Retina (tissue), 1 donor: ENCODE measurements around the gene THEMIS.
"Not testable (repeated sequence)": the region's sequence is repeated elsewhere in the genome, so short reads cannot be mapped to it uniquely, and the experiment has no call there.

Experiments
- DNase-seq: peaks from one replicate; pipeline ENCODE4 v3.0.0-alpha.2; 2016

The THEMIS gene

DNA sequence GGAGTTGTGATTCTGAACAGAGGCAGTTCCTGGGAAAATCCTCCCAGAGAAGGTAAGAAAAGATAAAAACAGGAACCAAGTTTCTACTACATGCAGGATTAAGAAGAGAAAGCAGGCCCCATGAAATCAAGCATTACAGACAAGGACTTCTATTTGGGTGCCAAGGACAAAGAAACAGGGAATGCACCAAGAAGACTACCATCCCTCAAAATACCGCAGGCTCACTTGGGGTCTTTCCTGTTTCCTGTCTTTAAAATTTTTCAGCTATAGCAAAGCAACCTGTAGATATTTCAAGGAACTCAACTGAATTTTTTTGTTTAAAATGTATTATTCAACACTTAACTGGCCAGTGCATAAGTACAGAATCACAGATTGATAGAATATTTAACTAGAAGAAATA is 107.5 kb downstream of the THEMIS start:
- DNase-seq, result no peak

- no peak for DNase-seq
These were observed 108.2 kb downstream of the THEMIS start for GRCh38 chr6:127792616-127793015.

DNA sequence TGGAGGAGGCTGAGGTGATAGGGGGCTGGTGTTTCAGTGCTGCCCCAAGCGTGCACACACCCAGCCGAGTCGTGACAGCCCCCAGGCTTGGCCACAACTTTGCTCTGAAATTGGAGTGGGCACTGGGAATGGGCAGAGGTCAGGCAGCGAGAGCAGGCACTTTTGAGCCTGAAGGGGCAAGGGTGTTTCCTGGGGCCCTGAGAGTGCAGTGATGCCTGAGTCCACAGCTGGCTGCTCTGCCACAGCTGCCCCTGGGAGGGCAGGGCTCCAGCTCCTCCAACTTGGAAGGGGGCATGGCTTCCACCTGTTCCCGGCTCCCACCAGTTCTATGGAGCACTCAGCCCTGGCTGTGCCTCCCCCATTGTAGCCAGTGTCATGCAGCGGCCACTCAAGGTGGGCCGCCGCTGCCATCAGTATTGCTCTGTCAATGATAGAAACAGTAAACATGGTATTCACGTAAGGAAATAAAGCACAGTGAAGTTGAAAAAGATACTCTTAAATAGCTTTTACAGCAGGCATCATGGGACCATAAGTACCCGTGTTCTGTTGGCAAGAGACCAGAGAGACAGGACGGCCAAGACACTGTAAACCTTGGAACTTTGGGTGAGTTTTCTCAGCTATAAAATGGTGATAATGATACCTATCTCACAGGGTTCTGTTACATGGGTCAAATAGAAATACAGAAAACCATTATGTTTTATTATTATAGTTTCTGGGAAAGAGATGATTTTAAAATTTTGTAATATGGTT is 108.9 kb downstream of the THEMIS start:
- no peak for DNase-seq

GRCh38 chr6:127790571-127790970 is 110.3 kb downstream of the THEMIS start:
- DNase-seq, result no peak

- no peak for DNase-seq
These were observed 114.7 kb downstream of the THEMIS start for GRCh38 chr6:127786109-127786508.

DNA sequence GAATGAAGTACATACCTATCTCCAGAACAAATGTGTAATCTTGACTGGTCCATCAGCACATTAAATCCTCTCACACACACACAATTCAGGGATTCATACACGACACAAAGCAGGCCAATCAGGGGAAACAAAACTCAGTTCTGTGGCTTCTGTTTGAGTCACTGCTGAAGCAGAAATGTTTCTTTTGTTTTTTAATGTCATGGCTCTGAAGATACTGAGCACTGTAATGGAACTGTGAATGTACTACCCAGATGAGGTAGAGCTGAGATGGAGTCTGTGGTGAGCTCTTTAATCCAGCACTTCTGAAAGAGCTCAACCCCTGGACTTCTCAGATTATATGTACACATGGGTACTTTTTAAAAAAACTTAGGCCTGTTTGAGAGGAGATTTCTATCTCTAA is 116.4 kb downstream of the THEMIS start:
- no peak for DNase-seq

- not testable (repeated sequence) for DNase-seq
These were observed 119.1 kb downstream of the THEMIS start for GRCh38 chr6:127781636-127782272.

DNA sequence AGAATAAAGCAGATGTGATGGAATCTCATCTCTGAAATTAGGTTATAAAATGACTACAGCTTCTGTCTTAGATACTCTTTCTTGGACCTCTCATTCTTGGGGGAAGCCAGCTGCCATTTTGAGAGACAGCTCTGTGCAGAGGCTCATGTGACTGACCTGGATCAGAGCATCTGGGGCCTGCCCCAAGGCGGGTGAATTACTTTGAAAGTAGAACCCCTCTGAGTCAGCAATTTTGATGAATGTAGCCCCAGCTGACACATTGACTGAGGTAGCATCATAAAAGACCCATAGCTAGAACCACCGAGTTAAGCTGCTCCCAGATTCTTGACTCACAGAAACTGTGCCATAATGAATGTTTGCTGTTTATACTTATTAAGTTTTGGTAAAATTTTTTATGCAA is 124.5 kb downstream of the THEMIS start:
- DNase-seq, result no peak

GRCh38 chr6:127775371-127775770 is 125.5 kb downstream of the THEMIS start:
- DNase-seq, result no peak

DNA sequence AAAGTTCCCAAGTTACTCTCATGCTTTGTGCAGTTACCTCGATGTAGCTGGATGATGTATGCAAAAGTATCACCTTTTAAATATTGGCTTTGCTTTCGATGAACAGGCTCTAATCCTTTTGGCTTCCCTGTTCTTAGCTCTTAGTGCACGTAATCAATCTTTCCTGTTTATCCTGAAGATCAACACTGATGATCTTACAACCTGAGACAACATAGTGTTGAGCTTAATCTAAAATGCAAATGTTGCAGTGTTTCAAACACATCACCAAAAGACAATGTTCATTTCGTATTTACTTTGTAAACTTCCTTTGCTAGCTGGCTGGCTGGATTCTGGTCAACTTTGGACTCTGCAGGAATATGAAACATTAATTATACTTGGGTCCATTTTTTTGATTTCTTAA is 132.1 kb downstream of the THEMIS start:
- DNase-seq, result no peak

DNA sequence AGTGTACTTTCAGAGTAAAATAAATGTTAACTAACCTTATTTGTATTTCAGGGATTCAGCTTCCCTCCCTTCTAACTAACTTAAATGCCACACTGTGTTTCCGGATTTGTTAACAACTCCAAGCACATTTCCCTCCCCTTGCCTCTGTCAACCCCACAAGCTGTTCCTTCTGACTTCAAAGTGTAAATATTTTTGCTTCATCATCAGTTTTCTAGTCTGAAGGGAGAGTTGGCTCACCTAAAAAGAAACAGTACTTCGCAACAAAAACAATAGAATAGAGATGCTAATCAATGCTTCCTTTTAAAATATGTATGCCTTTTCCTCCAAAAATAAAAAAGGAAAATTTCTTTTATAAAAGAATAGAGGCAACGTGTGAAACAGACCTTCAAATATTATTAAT is 132.6 kb downstream of the THEMIS start:
- no peak for DNase-seq

GRCh38 chr6:127765949-127766348 is 134.9 kb downstream of the THEMIS start:
- DNase-seq, result no peak

DNA sequence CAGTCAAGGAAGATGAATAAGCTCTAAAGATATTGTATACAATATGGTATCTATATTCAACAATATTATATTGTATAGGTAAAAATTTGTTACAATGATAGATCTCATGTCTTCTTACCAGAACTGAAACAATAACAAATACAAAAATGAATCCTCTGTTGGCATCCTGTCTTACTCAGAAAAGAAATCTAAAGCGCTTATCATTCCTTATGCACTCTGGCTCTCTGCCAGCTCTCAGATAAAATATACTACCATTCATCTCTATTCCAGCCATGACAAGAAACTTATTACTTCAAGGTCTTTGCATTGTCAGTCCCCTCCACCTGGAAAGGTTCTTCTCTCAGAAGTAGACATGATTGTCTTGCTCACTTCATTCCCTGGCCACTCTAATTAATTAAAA is 138.6 kb downstream of the THEMIS start:
- no peak for DNase-seq

GRCh38 chr6:127761084-127761483 is 139.8 kb downstream of the THEMIS start:
- no peak for DNase-seq

GRCh38 chr6:127749095-127749494 is 151.8 kb downstream of the THEMIS start:
- no peak for DNase-seq

- DNase-seq, result no peak
These were observed 152.6 kb downstream of the THEMIS start for GRCh38 chr6:127748290-127748689.

- no peak for DNase-seq
These were observed 162.4 kb downstream of the THEMIS start for GRCh38 chr6:127738423-127738822.

- no peak for DNase-seq
These were observed 163.1 kb downstream of the THEMIS start for GRCh38 chr6:127737768-127738167.

DNA sequence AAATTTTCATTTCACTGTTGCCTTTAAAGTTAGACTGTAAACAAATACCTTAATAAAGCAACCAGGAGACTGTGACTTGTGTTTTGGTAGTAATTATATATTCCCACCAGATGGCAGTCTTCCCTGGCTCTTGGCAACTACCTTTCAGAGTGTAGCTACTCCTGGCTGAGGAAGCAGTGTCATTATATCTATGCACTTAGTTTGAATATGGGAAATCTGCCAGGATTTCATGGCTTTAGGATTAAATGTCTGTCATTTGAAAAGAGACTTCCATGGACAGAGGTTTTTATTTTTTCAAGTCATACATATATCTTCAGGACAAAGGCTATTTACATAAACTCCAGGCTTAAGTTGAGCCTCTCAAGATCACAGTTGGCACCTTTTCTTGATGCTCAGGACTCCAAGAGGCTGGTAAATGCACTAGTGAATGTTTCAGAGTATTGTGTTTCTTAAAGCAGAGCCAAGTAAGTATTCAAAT is 163.8 kb downstream of the THEMIS start:
- DNase-seq, result peak; percentile 63

GRCh38 chr6:127732927-127733326 is 167.9 kb downstream of the THEMIS start:
- no peak for DNase-seq

DNA sequence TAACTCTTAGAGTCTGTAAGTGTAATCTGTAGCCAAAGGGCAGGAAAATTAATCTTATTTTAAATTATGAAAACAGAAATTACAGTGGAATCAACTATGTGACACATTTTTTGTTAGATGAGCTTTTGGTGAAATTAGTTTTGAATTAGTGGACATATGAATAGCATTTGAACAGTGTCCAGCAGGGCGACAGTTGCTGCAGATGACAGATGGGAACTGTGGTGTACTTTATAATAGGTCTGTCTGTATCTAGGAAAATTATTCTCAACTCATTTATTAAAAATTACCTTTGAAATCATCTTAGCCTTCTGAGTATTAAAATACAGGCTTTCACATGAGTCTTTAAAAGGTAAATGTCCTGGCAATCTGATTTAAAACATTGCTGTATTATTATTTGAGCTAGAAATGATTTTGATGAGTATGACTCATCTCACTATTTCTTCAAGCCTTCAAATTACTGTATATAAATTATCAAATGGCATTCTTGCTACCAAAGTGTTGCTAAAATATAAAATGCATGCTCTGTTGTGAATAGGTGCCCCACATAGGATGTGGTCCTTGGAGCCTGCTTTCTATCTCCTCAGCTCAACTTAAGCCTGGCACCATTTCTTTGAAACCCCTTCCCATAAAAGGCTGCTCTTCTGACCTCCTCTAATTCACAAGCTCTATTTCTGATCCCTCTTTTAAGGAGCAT is 173.5 kb downstream of the THEMIS start:
- no peak for DNase-seq

DNA sequence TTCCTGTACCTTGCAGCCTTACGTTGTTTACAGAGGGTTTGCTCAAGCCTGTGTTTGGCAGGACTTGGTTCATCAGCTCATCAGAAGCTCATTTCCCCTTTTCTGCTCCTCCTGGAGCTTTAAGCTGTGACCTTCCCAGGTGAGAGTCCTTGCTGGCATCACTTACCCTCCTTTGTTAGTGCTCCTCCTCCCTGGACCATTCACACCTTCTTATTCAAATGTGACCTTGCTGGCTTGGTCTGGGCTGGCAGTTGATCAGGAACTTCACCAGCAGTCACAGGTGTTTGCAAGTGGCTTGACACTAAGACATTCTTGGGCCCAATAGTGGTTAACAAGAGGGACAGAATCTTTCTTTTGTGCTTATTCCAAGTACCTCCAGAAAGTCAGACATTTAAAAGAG is 175.0 kb downstream of the THEMIS start:
- DNase-seq, result no peak

DNA sequence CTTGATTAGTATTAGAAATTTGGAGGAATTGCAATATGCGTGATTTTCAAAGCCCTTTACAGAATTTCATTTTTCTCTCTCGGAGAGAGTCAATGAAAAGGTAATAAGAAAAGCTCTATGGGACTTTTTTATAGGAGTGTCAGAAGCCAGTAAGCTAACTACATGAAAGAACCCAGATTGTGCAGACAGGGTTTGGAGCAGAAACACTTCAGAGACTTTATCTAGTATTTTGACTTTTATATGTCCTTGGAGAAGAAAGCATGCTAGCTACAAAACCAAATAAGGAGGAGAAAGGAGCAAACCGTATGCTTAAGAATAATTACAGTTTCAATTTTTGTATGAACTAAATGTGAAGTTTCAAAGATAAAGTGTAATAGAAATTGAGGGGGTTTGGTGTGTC is 182.2 kb downstream of the THEMIS start:
- DNase-seq, result no peak

- no peak for DNase-seq
These were observed 183.5 kb downstream of the THEMIS start for GRCh38 chr6:127717384-127717783.
